Measurements from ENCODE around the gene LRRC52.

GRCh38 chr1:165495858-165496205, 48.0 kb upstream of the LRRC52 start:
- TF ChIP-seq CTCF (IDR thresholded peaks at IDR 0.05) (no peak), POLR2AphosphoS5 (IDR thresholded peaks at IDR 0.05) (no peak), POLR2A (IDR thresholded peaks at IDR 0.05) (no peak)
